GM10266 (cell line): ENCODE measurements around the gene SPEN.

ENCODE experiments used
- DNase-seq: peaks from one replicate; pipeline ENCODE4 v3.0.0; 2012; ENCODE audit errors: extremely low spot score
- CTCF ChIP-seq: IDR thresholded peaks from 2 replicates; pipeline ENCODE4 v1.5.1; 2012; ENCODE audit warnings: mild to moderate bottlenecking, low read depth; ENCODE audit not compliant: control insufficient read depth, insufficient read depth; ENCODE audit errors: missing control alignments

The SPEN gene

GRCh38 chr1:15932612-15933011 is 85.1 kb downstream of the SPEN start:
- TF ChIP-seq CTCF: no peak
- DNase-seq: no peak

- TF ChIP-seq CTCF: no peak
- DNase-seq: no peak
Measured at GRCh38 chr1:15933684-15934083, 86.2 kb downstream of the SPEN start.

GRCh38 chr1:15934211-15935055 is 86.9 kb downstream of the SPEN start:
- TF ChIP-seq CTCF: no peak
- DNase-seq: no peak

- DNase-seq: no peak
- no peak for TF ChIP-seq CTCF
Measured at GRCh38 chr1:15935056-15935950, 87.8 kb downstream of the SPEN start.

GRCh38 chr1:15936025-15936424 is 88.5 kb downstream of the SPEN start:
- no peak for TF ChIP-seq CTCF
- no peak for DNase-seq

- DNase-seq: no peak
- no peak for TF ChIP-seq CTCF
Measured at GRCh38 chr1:15937146-15937545, 89.6 kb downstream of the SPEN start.

GRCh38 chr1:15937706-15938168 is 90.2 kb downstream of the SPEN start:
- no peak for TF ChIP-seq CTCF
- DNase-seq: no peak
